GM12801 (cell line): ENCODE data around the gene KCP.

Experiments
- TF ChIP-seq, protein P1 (sequence below): IDR thresholded peaks from one replicate; pipeline ENCODE4 v1.5.1; 2011; ENCODE audit warnings: control low read depth; ENCODE audit not compliant: insufficient read length; ENCODE audit errors: extremely low read depth

The KCP gene

GRCh38 chr7:128858380-128859231 lies 51.9 kb downstream of the KCP start:
- TF ChIP-seq, protein P1, sequence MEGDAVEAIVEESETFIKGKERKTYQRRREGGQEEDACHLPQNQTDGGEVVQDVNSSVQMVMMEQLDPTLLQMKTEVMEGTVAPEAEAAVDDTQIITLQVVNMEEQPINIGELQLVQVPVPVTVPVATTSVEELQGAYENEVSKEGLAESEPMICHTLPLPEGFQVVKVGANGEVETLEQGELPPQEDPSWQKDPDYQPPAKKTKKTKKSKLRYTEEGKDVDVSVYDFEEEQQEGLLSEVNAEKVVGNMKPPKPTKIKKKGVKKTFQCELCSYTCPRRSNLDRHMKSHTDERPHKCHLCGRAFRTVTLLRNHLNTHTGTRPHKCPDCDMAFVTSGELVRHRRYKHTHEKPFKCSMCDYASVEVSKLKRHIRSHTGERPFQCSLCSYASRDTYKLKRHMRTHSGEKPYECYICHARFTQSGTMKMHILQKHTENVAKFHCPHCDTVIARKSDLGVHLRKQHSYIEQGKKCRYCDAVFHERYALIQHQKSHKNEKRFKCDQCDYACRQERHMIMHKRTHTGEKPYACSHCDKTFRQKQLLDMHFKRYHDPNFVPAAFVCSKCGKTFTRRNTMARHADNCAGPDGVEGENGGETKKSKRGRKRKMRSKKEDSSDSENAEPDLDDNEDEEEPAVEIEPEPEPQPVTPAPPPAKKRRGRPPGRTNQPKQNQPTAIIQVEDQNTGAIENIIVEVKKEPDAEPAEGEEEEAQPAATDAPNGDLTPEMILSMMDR: no peak

DNA sequence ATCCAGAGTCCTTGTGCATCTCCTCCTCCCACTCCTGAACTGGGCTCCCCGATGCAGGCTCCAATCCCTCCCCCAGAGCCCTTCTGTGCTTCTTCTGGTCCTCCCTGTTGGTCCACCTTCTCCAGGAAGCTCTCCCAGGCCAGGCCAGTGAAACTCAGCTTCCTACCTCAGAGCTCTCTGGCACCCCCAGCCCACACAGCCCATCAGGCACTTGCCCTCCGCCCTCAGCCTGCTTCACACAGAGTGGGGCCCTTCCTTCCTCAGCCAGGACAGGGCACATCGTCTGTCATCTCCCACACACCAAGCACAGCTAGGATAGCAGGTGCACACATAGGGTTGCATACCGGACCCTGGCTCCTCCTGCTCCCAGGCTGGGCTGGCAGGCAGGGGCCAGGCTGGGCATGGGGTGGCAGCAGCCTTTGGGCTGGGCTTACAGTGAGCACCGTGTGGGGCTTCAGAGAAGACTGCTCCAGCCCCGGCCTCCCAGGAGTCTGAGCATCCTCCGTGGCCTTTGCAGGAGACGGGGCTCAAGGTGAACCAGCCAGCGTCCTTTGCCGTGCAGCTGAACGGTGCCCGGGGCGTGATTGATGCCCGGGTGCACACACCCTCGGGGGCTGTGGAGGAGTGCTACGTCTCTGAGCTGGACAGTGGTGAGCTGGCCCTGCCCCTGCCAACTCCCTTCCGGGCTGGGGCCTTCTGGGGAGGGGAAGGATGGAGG lies 54.3 kb downstream of the KCP start:
- TF ChIP-seq, protein P1: no peak

DNA sequence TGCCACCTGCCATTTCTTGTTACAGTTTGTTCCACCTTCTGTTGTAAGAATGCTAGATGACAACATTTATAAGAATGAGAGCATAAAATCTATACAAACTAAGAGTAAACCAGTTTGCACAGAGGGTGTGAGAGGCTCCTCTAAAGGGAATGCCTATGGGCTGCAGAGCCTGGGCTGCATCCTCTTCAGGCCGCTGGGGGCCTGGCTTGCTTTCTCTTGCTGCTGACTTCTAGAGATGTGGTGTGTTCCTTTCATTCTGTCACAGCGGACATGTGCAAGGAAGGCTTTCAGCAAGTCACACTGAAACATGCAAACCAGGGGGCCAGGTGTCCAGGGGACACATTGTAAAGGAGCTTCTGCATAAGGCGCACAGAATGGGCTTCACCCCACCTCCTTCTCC lies 55.0 kb downstream of the KCP start:
- TF ChIP-seq, protein P1: no peak

DNA sequence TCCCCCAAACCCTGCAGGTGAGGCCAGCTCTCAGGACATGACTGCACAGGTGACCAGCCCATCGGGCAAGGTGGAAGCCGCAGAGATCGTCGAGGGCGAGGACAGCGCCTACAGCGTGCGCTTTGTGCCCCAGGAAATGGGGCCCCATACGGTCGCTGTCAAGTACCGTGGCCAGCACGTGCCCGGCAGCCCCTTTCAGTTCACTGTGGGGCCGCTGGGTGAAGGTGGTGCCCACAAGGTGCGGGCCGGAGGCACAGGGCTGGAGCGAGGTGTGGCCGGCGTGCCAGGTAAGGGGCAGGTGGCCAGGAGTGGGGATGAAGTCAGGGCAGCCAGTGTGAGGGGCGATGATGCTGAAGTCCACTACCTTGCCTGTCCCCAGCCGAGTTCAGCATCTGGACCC lies 56.1 kb downstream of the KCP start:
- TF ChIP-seq, protein P1: no peak

DNA sequence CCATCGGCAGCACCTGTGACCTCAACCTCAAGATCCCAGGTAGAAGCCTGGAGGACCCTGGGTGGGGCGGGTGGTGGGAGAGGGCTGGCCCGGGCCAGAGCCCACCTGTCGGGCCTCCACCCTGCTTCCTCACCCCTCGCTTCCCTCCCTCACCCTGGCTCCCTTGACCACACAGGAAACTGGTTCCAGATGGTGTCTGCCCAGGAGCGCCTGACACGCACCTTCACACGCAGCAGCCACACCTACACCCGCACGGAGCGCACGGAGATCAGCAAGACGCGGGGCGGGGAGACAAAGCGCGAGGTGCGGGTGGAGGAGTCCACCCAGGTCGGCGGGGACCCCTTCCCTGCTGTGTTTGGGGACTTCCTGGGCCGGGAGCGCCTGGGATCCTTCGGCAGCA lies 56.7 kb downstream of the KCP start:
- TF ChIP-seq, protein P1: no peak

DNA sequence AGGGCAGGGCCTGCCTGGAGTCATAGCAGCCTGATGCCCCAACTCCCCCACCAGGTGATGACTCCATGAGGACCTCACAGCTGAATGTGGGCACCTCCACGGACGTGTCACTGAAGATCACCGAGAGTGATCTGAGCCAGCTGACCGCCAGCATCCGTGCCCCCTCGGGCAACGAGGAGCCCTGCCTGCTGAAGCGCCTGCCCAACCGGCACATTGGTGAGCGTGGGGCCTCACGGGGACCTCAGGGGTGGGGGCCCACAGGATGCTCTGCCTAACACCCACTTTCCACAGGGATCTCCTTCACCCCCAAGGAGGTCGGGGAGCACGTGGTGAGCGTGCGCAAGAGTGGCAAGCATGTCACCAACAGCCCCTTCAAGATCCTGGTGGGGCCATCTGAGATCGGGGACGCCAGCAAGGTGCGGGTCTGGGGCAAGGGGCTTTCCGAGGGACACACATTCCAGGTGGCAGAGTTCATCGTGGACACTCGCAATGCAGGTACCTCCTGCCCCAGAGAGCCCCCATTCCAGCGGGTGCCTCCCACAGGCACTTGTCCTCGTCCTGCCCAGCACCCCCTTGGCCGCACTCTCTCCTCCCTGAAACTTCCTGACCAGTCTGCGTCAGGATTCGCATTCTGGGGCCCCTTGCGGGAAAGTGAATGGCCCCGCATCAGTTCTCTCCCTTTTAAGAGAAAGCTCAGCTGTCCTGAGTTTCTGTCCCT lies 57.8 kb downstream of the KCP start:
- TF ChIP-seq, protein P1: no peak
